Measurements from ENCODE around the gene CCNT1.
"Not testable (repeated sequence)": the region's sequence is repeated elsewhere in the genome, so short reads cannot be mapped to it uniquely, and the experiment has no call there.

Gene CCNT1

DNA sequence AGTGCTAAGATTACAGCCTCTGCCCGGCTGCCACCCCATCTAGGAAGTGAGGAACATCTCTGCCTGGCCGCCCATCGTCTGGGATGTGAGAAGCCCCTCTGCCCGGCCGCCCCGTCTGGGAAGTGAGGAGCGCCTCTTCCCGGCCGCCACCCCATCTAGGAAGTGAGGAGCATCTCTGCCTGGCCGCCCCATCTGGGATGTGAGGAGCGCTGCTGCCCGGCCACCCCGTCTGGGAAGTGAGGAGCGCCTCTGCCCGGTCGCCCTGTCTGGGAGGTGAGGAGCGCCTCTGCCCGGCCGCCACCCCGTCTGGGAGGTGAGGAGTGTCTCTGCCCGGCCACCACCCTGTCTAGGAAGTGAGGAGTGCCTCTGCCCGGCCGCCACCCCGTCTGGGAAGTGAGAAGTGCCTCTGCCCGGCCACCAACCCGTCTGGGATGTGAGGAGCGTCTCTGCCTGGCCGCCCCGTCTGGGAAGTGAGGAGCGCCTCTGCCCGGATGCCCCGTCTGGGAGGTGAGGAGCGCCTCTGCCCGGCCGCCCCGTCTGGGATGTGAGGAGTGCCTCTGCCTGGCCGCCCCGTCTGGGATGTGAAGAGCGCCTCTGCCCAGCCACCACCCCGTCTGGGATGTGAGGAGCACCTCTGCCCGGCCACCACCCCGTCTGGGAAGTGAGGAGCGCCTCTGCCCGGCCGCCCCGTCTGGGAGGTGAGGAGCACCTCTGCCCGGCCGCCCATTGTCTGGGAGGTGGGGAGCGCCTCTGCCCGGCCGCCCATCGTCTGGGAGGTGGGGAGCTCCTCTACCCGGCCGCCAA lies 74.6 kb downstream of the CCNT1 start:
- H3K27me3 ChIP-seq (ENCODE audit: control insufficient read depth in 1 of 2, insufficient read depth in 2 of 2, low read length in 2 of 2); H3K4me3 ChIP-seq (ENCODE audit: low read length in 2 of 2); H3K4me1 ChIP-seq (ENCODE audit: control insufficient read depth, insufficient read depth, low read length); H3K27ac ChIP-seq (ENCODE audit: low read length); H3K9me3 ChIP-seq (ENCODE audit: control insufficient read depth in 2 of 2, low read length in 2 of 2); H3K9ac ChIP-seq (ENCODE audit: low read length in 2 of 2); H3K36me3 ChIP-seq (ENCODE audit: control insufficient read depth in 2 of 2, insufficient read depth in 2 of 2, low read length in 2 of 2): not testable (repeated sequence)

DNA sequence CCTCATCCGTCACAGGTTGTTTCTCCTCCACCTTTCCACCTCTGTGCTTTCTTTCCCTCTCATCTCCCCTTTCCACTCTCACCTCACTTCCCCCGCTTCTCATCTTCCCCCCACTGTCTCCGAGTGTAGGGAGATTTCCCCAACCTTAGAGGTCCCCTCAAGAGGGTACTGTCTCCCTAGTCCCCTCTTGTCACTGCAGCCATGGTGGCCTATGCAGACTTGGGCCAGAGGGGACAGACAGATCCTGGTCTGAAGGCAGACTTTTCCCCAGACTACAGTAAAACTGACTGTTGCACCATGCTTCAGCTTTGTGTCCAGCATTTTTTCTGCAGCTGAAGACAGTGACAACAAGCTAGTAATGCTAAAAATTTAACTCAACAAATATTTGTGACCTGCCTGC lies 75.7 kb downstream of the CCNT1 start:
- H3K9me3 ChIP-seq (ENCODE audit: control insufficient read depth in 2 of 2, low read length in 2 of 2), result no peaks in the 10 kb centered on the region
- no peaks in the 10 kb centered on the region for H3K36me3 ChIP-seq (ENCODE audit: control insufficient read depth in 2 of 2, insufficient read depth in 2 of 2, low read length in 2 of 2)
- no peak overlapping the region for H3K4me3 ChIP-seq (ENCODE audit: low read length in 2 of 2)
- H3K27ac ChIP-seq (ENCODE audit: low read length), result no peak overlapping the region
- H3K4me1 ChIP-seq (ENCODE audit: control insufficient read depth, insufficient read depth, low read length), result no peaks in the 10 kb centered on the region
- no peaks in the 10 kb centered on the region for H3K27me3 ChIP-seq (ENCODE audit: control insufficient read depth in 1 of 2, insufficient read depth in 2 of 2, low read length in 2 of 2)
- H3K9ac ChIP-seq (ENCODE audit: low read length in 2 of 2), result no peak overlapping the region

DNA sequence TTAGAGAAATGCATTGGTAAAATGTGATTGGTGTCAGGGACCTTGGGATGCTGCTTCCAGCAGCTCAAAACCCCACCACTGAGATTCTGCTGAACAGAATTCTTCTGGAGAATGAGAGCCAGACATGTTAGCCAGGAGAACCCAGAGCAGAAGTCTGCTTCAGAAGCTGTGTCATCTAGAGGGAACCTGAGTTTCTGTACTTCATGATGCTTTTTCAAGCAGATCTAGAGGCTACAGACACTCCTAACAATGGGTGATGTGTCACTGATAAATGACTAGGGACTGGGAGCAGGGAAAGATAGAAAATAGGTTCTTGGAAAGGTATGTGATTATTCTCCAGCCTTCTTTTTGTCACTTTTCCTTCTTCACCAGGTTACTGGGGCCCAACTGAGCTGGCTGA lies 76.1 kb downstream of the CCNT1 start:
- Histone ChIP-seq H3K27ac (ENCODE audit: low read length) (no peak overlapping the region), H3K9me3 (ENCODE audit: control insufficient read depth in 2 of 2, low read length in 2 of 2) (no peaks in the 10 kb centered on the region), H3K4me3 (ENCODE audit: low read length in 2 of 2) (no peak overlapping the region), H3K27me3 (ENCODE audit: control insufficient read depth in 1 of 2, insufficient read depth in 2 of 2, low read length in 2 of 2) (no peaks in the 10 kb centered on the region), H3K4me1 (ENCODE audit: control insufficient read depth, insufficient read depth, low read length) (no peaks in the 10 kb centered on the region), H3K36me3 (ENCODE audit: control insufficient read depth in 2 of 2, insufficient read depth in 2 of 2, low read length in 2 of 2) (no peaks in the 10 kb centered on the region), H3K9ac (ENCODE audit: low read length in 2 of 2) (no peak overlapping the region)
